HG02970 (cell line): ENCODE results near the gene DOC2B.
"Not testable (repeated sequence)": the region's sequence is repeated elsewhere in the genome, so short reads cannot be mapped to it uniquely, and the experiment has no call there.

Source experiments
- ATAC-seq: cut with Tn5 transposase; IDR thresholded peaks from one replicate; pipeline ENCODE4 v1.9.1; 2021; ENCODE audit warnings: mild to moderate bottlenecking, moderate library complexity, moderate number of reproducible peaks; ENCODE audit not compliant: unreplicated experiment, low FRiP score

Gene DOC2B

DNA sequence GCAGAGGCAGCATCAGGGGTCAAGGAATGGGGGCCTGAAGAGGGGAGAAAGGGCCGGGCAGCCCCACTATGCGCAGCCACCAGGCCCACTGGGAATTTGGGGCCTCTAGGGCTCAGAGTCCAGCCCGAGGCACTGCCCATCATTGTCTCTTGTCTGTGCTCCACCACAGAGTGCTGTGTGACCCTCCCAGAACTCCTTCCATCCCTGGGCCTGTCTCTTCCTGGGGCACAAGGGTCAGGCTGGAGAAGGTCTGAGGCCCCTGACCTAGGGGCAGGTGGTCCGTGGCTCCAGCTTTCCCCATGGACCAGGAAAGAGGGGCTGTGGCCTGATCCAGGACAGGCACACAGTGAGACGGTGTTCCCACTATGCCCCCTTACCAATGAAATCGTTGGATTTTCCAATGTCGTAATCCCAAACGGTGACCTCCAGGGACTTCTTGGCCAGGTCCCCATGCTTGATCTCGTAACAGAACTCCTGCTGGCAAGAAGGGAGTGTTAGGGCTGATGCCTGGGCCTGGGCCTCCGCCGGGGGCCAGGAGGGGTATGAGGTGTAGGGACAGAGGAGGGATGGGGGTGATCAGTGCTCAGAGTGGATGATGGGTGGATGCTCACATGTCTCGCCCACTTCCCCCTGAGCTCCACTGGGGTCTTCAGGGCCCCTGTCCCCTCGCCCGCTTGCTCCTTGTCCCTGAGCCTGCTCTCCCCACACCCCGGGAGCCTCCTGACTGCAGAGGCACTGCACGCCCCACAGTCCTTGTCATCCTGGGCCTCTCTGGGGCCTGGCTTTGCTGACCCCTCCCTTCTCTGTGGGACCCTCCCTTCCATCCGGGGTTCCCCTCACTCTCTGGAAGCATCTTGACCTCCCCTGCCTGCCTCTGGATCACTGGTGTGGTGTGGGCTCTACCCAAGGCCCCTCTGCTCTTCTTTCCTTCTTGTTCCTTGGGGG lies 33.4 kb downstream of the DOC2B start:
- ATAC-seq = no peak

DNA sequence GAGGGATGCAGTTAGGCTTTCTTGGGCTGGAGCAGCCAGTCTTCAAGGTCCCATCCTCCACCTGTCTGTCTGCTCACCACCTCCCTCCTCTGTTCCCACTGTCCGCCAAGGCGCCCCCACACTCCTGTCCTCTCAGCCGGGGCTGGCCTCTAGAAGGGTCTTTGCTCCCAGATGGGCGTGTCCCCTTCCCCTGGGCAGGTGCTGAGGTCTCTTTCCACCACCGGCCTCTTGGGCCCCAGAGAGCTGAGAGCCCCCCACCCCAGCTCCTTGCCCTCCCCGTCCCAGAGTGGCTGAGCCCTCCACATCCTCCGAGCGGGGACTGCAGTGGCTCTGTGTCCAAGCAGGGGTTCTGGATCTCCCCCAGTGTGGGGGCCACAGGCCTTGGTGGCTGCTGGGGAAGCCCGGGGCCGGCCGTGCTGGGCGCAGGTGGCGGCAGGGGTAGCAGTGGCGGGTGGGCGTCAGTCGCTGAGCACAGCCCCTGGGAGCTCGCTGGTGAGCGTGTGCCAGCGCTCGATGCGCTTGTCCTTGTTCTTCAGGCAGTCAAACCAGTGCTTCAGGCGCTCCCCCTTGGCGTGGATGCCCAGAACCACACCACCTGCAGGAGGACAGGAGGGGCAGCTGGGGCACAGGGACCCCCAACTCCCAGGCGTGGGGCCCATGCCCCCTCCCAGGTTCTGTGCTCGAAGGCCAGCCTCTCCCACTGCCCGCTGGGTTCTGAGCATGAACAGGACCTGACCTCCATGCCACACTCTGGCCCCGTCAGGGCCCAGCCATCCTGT lies 34.3 kb downstream of the DOC2B start:
- no peak for ATAC-seq

DNA sequence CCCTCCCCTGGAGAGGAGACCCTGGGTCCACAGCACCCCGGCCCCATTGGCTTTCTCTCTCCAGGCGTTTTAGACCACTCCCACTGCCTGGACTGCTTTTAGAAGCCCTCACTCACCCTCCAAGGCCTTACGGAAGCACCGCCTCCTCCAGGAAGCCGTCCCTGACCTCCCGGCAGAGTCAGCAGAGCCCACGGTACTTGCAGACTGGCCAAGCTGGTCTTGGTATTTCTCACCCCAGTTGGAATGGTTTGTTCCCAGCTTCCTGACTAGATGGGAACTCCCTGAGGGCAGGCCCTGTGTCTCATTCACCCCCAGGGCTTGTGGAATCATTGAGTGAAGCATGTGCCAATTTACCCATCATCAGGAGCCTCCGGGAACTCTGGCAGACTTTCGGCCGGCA lies 34.9 kb downstream of the DOC2B start:
- no peak for ATAC-seq

DNA sequence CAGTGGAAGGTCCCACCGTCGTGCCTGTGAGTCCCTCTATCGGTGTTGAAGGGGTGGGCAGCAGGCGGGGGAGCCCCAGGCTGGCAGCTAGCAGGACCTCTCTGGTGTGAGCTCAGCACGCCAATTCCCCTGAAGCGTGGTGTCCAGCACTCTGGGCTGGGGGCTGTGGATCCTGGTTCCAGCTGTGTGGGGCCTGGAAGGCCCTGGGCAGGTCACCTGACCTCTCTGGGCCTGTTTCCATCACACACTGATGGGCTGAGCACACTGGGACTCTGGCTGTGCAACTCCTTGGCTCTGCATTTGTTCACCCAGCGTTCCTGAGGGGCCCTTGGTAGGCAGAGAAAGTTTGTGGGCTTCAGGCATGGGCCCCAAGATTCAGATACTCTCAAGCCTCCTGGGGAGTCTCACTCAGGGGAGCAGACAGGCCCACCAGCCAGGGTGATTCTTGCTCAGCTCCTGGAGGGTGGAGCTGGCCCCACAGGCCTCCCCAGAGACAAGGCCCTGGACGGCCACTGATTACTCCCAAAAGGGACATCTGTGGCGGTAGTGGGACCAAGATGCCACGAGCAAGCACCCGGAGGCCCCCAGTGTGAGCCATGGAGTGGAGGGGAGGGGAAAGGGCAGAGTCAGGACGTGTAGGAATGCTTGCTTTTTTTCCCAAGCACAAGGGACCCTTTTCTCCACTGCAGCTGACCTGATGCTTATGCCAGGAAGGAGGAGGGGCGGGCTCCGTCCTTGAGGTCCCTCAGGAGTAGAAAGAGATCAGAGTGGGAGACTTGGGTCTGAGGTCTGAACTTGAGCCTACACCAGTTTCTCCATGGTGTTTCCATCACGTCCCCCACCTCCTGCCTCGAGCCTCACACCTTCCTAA lies 35.5 kb downstream of the DOC2B start:
- ATAC-seq = no peak

DNA sequence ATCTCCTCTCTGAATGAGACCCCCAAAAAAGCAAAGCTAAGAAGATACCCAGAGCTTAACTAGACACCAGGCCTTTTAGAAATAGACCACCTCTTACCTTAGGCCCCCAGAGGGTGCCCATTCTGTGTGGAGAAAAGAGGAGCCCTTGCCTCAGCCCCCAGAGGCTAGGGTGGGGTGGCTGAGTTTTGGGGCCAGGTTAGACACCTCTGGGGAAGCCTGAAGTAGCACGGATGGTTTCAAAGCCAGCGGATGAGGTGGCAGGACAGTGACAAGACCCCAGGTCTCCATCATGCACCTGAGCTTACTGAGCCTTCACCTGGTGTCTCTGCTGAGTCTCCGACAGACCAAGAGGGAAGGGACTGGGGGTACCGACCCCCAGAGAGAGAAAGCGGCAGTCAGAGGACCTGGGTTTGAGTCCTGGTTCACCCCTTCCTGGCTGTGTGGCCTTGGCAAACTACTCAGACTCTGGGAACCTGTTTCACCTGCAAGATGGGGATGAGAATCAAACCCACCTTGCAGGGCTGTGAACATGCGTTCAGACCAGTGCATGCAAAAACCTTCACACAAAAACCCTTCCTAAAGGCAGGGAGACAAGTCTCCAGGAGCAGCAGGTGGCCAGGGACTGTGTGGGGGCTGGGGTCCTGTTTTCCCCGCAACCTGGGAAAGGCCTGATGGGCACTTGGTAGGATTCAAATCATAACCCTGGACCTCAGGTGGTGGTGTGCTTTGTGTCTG lies 36.3 kb downstream of the DOC2B start:
- no peak for ATAC-seq

DNA sequence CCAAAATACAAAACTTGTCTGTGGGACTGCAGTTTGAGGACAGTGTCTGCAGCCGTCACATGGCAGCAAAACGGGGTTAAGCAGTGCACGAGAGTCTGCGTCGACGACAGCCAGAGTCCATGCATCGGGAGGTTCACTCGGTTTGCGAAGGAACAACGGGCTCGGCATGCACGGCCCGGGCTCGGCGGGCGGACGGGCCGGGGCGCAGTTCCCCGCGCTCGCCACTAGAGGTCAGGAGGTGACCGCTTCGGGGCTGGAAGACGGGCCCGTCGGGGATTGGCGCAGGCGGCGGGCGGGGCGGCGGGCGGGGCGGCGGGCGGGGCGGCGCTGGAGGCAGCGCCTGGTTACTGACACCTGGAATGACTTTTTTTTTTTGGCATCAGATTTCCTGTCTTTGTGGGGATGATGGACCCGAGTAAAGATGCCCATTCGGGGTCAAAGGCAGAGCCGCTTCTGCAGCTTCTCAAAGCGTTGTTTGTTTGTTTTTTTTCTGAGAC lies 37.6 kb downstream of the DOC2B start:
- ATAC-seq = no peak

DNA sequence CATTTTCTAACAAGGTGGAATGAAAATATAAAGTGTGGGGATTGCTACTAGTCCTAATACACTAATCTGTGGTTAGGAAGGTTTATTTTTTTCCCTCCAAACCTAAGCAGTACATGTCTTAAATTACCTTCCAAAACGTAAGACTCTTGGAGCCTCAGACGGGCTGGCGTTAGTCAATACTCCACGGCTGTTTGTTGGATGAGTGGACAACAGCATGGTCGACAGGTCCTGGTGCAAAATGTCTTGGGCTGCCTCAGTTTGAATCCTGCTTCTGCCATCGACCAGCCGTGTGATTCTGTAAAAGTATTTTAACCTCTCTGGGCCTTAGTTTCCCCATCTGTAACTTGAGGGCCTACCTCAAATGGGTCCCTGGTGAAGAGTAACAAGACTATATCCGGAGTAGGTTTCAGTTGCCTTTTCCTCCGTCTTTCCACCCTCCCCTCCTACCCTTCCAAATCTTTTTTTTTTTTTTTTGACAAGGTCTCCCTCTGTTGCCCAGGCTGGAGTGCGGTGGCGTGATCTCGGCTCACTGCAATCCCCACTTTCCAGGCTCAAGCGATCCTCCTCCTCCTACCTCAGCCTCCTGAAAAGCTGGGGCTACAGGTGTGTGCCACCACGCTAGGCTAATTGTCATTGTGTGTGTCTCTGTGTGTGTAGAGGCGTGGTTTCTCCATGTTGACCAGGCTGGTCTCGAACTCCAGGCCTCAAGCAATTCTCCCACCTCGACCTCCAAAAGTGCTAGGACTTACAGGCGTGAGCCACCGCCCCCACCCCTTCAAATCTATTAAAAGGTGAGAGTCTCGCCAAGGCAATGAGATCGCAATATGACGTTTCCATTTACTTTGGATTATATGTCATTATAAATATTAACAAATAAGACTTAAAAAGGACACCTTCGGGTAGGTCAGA lies 38.3 kb downstream of the DOC2B start:
- no peak for ATAC-seq

DNA sequence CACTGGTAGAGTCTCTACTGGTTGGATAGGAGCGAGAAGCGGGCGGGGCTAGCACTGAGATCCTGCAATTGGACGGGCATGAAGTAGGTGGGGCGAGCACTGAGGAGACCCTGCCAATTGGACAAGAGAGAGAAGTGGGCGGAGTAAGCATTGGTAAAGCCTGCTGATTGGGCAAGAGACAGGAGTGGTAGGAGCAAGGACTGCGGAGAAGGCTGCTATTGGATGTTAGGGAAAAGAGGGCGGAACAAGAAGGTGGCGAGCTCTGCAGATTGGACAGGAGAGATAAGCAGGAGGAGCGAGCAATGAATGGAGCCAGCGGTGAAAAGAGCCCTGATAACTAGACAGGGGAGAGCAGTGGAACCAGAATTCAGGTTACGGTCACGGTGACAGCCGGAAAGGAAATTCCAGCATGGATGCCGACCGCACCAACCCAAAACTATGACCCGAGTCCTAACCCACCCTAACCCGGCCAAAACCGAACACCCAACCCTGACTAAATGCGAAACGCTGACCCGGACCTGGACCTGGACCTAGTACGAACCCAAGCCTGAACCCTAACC lies 39.3 kb downstream of the DOC2B start:
- ATAC-seq = no peak

DNA sequence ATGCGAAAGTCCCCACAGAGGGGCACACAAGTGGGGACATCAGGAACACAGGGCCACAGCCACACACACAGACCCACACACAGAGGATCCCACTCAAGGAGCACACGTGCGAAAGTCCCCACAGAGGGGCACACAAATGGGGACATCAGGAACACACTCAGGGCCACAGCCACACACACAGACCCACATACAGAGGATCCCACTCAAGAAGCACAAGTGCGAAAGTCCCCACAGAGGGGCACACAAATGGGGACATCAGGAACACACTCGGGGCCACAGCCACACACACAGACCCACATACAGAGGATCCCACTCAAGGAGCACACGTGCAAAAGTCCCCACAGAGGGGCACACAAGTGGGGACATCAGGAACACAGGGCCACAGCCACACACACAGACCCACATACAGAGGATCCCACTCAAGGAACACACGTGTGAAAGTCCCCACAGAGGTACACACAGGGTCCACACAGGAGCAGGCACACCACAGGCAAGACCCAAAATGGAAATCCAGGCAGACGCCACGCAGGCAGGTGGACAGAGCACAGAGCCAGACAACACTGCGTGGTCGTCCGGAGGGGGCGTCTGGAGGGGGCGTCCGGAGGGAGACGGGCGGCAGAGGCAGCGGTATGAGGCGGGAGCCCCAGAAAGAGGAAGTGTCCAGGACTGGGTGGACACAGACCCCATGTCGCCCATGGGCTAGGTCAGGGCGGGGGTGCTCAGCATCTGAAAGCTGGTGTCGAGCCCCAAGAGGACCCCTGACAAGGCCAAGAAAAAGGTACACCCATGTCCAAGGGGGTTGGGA lies 41.8 kb downstream of the DOC2B start:
- not testable (repeated sequence) for ATAC-seq

DNA sequence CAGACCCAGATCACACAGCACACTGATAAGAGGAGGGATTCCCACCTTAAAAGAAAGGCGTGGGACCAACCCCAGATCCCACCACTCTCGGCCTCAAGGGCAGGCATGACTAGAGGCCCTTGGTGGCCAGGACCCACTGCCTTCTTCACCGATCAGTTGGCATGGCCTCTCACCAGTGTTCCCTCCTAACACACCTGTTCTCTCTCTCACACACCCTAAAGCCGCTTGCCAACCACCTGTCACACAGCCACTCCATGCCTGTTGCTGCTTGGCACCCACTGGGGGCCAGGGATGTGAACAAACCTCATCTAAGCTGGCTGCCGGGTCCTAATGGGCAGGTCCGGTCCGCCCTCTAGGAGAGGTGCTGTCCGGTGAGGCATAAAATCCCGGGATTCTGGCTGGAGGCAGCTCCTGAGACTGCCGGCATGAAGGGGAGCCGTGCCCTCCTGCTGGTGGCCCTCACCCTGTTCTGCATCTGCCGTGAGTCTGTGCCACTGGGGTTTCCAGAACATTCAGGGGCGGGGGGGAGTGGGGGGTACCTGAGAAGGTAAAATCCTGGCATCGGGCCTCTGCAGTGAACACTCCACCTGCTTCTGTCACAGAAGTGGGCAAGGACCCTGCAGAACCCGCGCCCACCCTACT lies 44.2 kb downstream of the DOC2B start, which contains the start of gene SCGB1C2:
SCGB1C2 (plus strand) TSS at position 404 of the 642 bp plus-strand sequence; CDS start at position 426, 22 bp downstream.
- not testable (repeated sequence) for ATAC-seq

DNA sequence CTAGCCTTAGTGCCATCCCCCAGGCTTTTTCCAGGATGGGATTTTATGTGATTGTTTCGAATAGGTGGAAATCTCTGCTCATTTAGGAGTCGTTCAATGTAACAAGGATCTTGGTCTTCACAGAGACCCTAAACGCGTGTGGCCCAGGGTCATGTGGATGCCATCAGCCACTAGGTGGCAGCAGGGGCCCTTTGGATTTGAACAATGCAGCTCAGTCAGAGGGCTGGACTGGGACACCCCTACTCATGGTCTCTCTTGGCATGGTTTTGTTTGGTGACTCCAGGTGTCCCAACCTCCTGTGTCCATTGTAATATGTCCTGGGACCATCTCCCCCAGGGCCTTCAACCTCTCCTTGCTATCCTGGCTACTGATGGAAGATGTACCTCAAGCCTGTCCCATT lies 44.9 kb downstream of the DOC2B start:
- not testable (repeated sequence) for ATAC-seq

DNA sequence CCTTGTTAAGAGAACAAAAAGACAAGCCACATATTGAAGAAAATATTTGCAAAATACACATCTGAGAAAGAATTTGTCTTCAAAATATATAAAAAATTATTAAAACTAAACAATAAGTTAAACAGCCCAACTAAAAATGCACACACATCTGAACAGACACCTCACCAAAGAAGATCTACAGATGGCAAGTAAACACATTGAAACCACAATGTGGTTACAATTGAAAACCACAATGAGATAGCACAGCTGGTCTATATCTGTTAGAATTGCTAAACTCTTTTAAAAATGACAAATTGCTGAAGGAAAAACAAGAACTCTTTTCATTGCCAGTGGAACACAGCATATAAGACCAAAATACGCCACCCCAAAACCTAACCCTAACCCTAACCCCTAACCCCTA lies 45.6 kb downstream of the DOC2B start:
- not testable (repeated sequence) for ATAC-seq

DNA sequence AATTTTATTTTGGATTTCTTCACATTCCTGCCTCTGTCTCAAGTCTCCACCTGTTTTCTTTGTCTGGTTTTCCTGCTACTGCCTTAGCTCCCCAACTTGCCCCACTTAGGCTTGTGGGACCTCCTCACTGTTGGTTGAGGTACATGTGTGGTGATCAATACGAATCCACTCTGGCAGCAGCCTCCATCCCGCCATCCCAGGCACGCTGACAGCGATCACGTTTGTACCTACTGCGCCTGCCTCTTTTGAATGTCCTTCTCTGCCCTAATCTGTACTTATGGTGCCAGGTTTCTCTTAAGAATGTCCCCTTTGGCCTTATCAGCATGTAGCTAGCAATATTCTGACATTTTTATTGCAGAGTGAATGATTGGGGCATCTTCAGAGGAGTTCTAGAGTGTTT lies 46.4 kb downstream of the DOC2B start:
- not testable (repeated sequence) for ATAC-seq

DNA sequence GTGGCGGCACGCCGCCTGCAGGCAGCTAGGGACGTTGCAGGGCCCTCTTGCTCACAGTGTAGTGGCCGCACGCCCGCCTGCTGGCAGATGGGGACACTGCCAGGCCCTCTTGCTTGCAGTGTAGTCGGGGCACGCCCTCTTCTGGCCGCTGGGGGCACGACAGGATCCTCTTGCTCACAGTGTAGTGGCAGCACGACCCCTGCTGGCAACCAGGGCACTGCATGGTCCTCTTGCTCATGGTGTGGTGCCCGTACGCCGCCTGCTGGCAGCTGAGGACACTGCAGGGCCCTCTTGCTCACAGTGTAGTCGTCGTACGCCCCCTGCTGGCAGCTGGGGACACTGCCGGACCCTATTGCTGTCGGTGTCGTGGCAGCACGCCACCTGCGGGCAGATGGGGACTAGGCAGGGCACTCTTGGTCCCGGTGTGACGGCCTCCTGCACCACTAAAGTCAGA lies 47.1 kb downstream of the DOC2B start:
- peak; percentile 65 for ATAC-seq

DNA sequence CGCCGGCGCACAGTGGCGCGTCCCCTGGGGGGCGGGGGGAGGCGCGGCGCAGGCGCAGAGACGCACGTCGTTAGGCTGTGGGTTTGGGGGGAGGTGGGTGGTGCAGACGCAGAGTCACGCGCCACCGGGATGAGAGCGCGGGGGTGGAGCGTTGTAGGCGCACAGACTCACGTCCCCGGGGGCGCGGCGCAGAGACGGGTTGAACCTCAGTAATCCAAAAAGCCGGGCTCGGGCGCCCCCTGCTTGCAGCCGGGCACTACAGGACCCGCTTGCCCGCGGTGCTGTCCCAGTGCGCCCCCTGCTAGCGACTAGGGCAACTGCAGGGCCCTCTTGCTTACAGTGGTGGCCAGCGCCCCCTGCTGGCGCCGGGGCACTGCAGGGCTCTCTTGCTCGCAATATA lies 47.5 kb downstream of the DOC2B start:
- not testable (repeated sequence) for ATAC-seq

DNA sequence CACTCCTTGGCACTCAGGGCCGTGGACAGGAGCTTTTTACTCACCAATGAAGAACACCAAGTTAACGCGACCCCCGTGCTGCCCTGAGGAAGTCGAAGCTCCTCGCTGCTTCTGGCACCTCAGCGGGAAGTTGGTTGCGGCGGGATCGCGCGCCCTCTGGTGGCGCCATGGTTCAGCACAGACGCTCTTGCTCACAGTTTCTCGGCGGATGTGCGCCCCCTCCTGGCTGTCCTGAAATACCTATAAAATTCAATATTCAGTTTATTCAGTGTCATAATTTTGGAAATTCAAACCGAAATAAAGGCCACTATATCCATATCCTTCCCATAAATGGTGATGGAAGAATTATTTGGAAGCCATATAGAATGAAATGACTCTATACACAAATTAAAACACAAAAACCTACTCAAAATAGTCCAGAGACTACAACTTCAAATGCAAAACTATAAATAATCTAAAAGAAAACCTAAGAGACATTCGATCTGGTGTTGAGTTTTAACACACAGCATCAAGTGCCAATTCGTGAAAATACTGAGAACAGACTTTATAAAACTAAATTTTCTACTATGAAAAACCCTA lies 63.0 kb downstream of the DOC2B start:
- not testable (repeated sequence) for ATAC-seq
